H1 (cell line): ENCODE measurements around the gene ACSF3. TPM values are rescaled to one million over a fixed set of nuclear protein-coding genes. Genes with fewer than 3 reads are reported as not detected.

Experiments used
- CBX5 ChIP-seq: fragments of 300-800, 300-1000 bp; sonication (generic); IDR thresholded peaks from 2 replicates; pipeline ENCODE4 v1.7.1; 2016; ENCODE audit warnings: antibody characterized with exemption, low read length, low read depth
- RBBP5 ChIP-seq: IDR thresholded peaks from 2 replicates; pipeline ENCODE4 v1.7.1; 2012; ENCODE audit warnings: low read depth, mild to moderate bottlenecking, inconsistent platforms, low read length, moderate library complexity, borderline replicate concordance
- TAF7 ChIP-seq: optimal IDR thresholded peaks from 2 replicates; pipeline ENCODE3; 2011; ENCODE audit warnings: low read depth, mild to moderate bottlenecking, inconsistent platforms, low read length, moderate library complexity, borderline replicate concordance
- polyA plus RNA-seq, 7 experiments: library from polyadenylated mRNA; depleted of rRNA in 3 of 7; stranded (reverse) in 5 of 7; unstranded in 2 of 7; fragments of >200 nt in 5 of 7; fragments of 200-250 nt in 2 of 7; gene quantifications; 1 replicate in 5 of 7; 2 replicates in 1 of 7; 4 replicates in 1 of 7; pipeline versions ENCODE4 v1.2.1 to v1.2.3, GENCODE V29; 2011 to 2013; ENCODE audit warnings: missing spikeins in 2 of 7, mixed read lengths in 2 of 7
- total RNA-seq: library from RNA; stranded (reverse); fragmentation: NEBNext Ultra II Directional; extraction: Animal tissue kit (Norgen Biotek cat#: 25700); gene quantifications from 2 replicates; pipeline ENCODE4 v1.2.1, GENCODE V29; 2021

ACSF3 gene
- total and polyA plus RNA-seq, 2 of the 8 experiments (the other 6 are each of a cell fraction or from before 2014, with no cell fraction given) = 15.6 to 22.9 TPM

GRCh38 chr16:89133457-89134127 is 39.9 kb downstream of the ACSF3 start (continued):
- TF ChIP-seq CBX5 (no peak), RBBP5 (no peak), TAF7 (no peak)
